Cardiac muscle cell (in vitro differentiated cells and primary cell): ENCODE measurements around the gene GHRHR. TPM values are rescaled to one million over a fixed set of nuclear protein-coding genes. Genes with fewer than 3 reads are reported as not detected.

Experiments used
- DNase-seq, 2 donors: peaks; one replicate each; pipeline versions ENCODE4 v3.0.0 to v3.0.0-alpha.2; 2010 to 2017; ENCODE audit warnings: low read depth in 1 of 2, low spot score in 1 of 2
- H3K27ac ChIP-seq: fragments of 200-600 bp; sonication (generic); 2 replicates; pipeline ENCODE4 v1.5.1; 2016
- H3K27me3 ChIP-seq: fragments of 200-600 bp; sonication (generic); 2 replicates; pipeline ENCODE4 v1.6.0; 2016; ENCODE audit warnings: control low read depth
- H3K36me3 ChIP-seq: fragments of 200-600 bp; sonication (generic); 2 replicates; pipeline ENCODE4 v1.5.1; 2016; ENCODE audit warnings: control low read depth
- H3K4me1 ChIP-seq: fragments of 200-600 bp; sonication (generic); 2 replicates; pipeline ENCODE4 v1.8.1; 2017; ENCODE audit warnings: low read depth, mild to moderate bottlenecking, mixed run types
- H3K4me3 ChIP-seq: fragments of 200-600 bp; sonication (generic); 2 replicates; pipeline ENCODE4 v1.5.1; 2016; ENCODE audit warnings: mild to moderate bottlenecking
- H3K9me3 ChIP-seq: fragments of 200-600 bp; sonication (generic); 2 replicates; pipeline ENCODE4 v1.5.1; 2017; ENCODE audit warnings: low read depth, mild to moderate bottlenecking, control low read depth
- polyA plus RNA-seq: library from polyadenylated mRNA; unstranded; fragments of >200 nt; fragmentation: Nextera tagmentation; extraction: Ambion mirVana; gene quantifications from 2 replicates; pipeline ENCODE4 v1.2.1, GENCODE V29; 2016
- total RNA-seq: library from RNA; depleted of rRNA; stranded (reverse); fragments of >200 nt; gene quantifications from 2 replicates; pipeline ENCODE4 v1.2.3, GENCODE V29; 2016
- TF ChIP-seq, protein P1 (sequence below): IDR thresholded peaks from 2 replicates; pipeline ENCODE4 v1.5.1; 2012; ENCODE audit warnings: low read depth, mild to moderate bottlenecking, low read length

Gene GHRHR
- total and polyA plus RNA-seq, 2 experiments from 2014 or later, result not detected

DNA sequence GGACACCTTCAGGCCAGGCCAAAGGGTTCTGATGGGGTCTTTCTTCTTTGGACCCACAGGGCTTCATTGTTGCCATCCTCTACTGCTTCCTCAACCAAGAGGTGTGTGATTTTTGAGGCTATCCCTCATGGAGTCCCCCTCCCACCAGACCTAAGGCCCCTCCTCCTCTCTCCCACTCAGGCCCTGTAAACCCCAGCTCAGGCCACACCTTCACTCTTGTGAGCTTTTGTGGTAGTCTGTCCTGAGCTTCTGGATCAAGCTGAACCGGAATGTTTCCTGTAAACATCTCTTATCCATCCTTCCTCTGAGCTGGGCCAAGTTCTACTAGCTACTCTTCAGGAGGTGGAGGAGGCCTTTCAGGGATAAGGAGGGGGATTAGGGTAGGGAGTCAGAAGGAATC lies 13.5 kb downstream of the GHRHR start:
- DNase-seq, result no peak
- TF ChIP-seq, protein P1, sequence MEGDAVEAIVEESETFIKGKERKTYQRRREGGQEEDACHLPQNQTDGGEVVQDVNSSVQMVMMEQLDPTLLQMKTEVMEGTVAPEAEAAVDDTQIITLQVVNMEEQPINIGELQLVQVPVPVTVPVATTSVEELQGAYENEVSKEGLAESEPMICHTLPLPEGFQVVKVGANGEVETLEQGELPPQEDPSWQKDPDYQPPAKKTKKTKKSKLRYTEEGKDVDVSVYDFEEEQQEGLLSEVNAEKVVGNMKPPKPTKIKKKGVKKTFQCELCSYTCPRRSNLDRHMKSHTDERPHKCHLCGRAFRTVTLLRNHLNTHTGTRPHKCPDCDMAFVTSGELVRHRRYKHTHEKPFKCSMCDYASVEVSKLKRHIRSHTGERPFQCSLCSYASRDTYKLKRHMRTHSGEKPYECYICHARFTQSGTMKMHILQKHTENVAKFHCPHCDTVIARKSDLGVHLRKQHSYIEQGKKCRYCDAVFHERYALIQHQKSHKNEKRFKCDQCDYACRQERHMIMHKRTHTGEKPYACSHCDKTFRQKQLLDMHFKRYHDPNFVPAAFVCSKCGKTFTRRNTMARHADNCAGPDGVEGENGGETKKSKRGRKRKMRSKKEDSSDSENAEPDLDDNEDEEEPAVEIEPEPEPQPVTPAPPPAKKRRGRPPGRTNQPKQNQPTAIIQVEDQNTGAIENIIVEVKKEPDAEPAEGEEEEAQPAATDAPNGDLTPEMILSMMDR, result no peak
- no peaks in the 10 kb centered on the region for H3K36me3 ChIP-seq
- no peaks in the 10 kb centered on the region for H3K4me1 ChIP-seq
- peaks cover 34% of the 10 kb centered on the region for H3K27me3 ChIP-seq
- H3K27ac ChIP-seq, result no peak overlapping the region
- H3K9me3 ChIP-seq, result no peaks in the 10 kb centered on the region
- no peak overlapping the region for H3K4me3 ChIP-seq

GRCh38 chr7:30977896-30978564 lies 14.3 kb downstream of the GHRHR start:
- no peak overlapping the region for H3K27ac ChIP-seq
- DNase-seq, result peak; percentile 33 to 65

DNA sequence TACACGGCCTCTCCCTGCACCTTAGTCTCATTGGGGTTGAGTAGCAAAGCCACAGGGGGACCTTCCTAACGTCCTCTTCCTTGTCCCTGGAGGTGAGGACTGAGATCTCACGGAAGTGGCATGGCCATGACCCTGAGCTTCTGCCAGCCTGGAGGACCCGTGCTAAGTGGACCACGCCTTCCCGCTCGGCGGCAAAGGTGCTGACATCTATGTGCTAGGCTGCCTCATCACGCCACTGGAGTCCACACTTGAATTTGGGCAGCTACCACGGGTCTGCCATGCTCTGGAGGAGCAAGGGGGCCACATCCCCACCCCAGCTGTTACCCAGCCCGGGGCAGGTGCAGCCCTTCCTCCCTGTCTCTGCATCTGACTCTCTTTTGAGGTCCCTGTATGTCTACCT lies 15.3 kb downstream of the GHRHR start:
- H3K4me1 ChIP-seq, result no peaks in the 10 kb centered on the region
- H3K27ac ChIP-seq, result no peak overlapping the region
- TF ChIP-seq, protein P1, result no peak
- H3K27me3 ChIP-seq, result peaks cover 36% of the 10 kb centered on the region
- no peaks in the 10 kb centered on the region for H3K9me3 ChIP-seq
- no peak for DNase-seq
- H3K4me3 ChIP-seq, result no peak overlapping the region
- H3K36me3 ChIP-seq, result no peaks in the 10 kb centered on the region

More at GRCh38 chr7:30977896-30978564, 14.3 kb downstream of the GHRHR start:
- no peaks in the 10 kb centered on the region for H3K36me3 ChIP-seq
- no peak overlapping the region for H3K4me3 ChIP-seq
- H3K9me3 ChIP-seq, result no peaks in the 10 kb centered on the region
- H3K27me3 ChIP-seq, result peaks cover 34% of the 10 kb centered on the region
- TF ChIP-seq, protein P1, result peak; percentile 60
- H3K4me1 ChIP-seq, result no peaks in the 10 kb centered on the region

DNA sequence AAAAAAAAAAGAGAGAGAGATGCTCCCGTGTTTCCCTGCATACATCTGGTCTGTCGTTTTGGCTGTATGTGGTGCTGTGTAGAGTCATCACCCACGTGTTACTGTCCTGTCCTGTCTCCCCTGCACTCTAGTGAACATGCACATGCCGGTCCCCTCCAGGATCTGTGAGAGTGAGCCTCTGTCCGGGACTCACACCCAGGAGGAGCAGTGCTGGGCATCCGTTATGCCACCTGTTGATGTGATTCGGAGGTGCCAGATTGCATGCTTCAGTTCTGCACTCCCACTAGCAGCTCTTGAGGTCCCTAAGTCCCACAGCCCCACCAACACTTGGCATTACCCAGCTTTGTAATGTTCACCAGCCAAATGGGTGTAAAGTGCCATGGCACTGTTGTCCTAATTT lies 16.4 kb downstream of the GHRHR start:
- no peaks in the 10 kb centered on the region for H3K4me1 ChIP-seq
- no peak for DNase-seq
- no peaks in the 10 kb centered on the region for H3K9me3 ChIP-seq
- H3K4me3 ChIP-seq, result no peak overlapping the region
- H3K36me3 ChIP-seq, result no peaks in the 10 kb centered on the region
- H3K27me3 ChIP-seq, result peaks cover 42% of the 10 kb centered on the region
- TF ChIP-seq, protein P1, result no peak
- no peak overlapping the region for H3K27ac ChIP-seq

DNA sequence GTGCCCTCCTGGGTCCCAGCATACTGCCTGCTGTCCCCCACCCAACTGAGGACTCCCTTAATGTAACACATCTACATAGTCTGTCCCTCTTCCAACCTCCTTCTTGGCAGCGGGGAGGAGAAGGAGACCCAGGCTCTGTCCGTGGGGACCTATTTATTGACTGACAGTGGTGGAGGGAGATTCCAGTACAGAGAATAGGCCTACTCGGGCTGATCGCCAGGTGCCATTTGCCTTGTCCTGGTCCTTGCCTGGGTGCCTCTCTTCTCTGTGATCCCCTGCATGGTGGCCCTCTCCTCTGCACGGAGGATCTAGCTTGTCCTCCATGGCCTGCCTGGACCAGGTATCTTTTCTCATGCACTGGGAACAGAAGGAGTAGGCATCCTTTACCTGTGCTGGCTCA lies 17.0 kb downstream of the GHRHR start:
- Histone ChIP-seq H3K4me3 (no peak overlapping the region), H3K27me3 (peaks cover 48% of the 10 kb centered on the region), H3K36me3 (no peaks in the 10 kb centered on the region), H3K4me1 (no peaks in the 10 kb centered on the region), H3K9me3 (no peaks in the 10 kb centered on the region), H3K27ac (no peak overlapping the region)
- TF ChIP-seq, protein P1, result no peak
- DNase-seq, result no peak
